Measurements from ENCODE around the gene C11orf65.

C11orf65 gene

DNA sequence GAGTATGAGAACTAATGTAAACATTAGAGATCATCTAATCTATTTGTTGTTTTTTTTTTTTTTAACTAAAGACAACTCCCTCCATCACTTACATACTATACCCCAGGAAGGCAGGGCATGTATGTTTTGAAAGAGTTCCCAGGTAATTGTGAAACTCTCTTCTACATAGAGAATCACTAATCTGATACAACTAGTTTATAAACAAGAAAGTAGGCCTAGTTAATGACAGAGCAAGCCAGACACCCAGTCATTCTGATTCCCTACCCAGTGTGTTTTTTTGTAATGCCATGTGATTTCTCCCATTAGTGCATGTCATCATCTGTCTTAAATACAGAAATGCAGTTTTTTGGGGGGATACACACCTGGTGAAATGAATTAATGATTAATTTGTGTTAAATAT is 120.9 kb downstream of the C11orf65 start:
- Histone ChIP-seq H3K27me3 (ENCODE audit: insufficient read depth, poor library complexity, severe bottlenecking) (no peaks in the 10 kb centered on the region), H3K36me3 (ENCODE audit: low read depth) (peaks cover 33% of the 10 kb centered on the region), H3K9me3 (ENCODE audit: severe bottlenecking) (no peaks in the 10 kb centered on the region), H3K4me1 (ENCODE audit: insufficient read depth, poor library complexity, severe bottlenecking) (peaks cover under 1% of the 10 kb centered on the region), H3K27ac (ENCODE audit: poor library complexity, severe bottlenecking) (no peak overlapping the region), H3K4me3 (ENCODE audit: severe bottlenecking) (no peak overlapping the region)
- no peak for ATAC-seq (ENCODE audit: low read depth)
- DNase-seq (ENCODE audit: low spot score), result no peak
- no peak for TF ChIP-seq CTCF (IDR thresholded peaks at IDR 0.05; ENCODE audit: poor library complexity, severe bottlenecking)

DNA sequence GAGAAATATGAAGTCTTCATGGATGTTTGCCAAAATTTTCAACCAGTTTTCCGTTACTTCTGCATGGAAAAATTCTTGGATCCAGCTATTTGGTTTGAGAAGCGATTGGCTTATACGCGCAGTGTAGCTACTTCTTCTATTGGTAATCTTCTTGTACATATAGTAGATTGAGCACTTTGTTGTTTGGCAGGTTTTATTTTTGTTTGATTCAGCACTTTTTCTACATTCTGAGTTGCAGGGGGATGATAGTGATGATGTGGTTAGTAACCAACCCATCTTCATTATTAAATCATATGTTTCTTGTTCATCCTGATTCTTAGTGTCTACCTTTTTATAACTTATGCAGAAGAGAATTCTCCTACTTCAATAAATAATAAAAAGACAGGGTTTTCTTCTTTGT is 121.6 kb downstream of the C11orf65 start:
- Histone ChIP-seq H3K36me3 (ENCODE audit: low read depth) (peaks cover 26% of the 10 kb centered on the region), H3K4me1 (ENCODE audit: insufficient read depth, poor library complexity, severe bottlenecking) (peaks cover 6% of the 10 kb centered on the region), H3K27me3 (ENCODE audit: insufficient read depth, poor library complexity, severe bottlenecking) (no peaks in the 10 kb centered on the region), H3K27ac (ENCODE audit: poor library complexity, severe bottlenecking) (no peak overlapping the region), H3K9me3 (ENCODE audit: severe bottlenecking) (no peaks in the 10 kb centered on the region), H3K4me3 (ENCODE audit: severe bottlenecking) (no peak overlapping the region)
- no peak for TF ChIP-seq CTCF (IDR thresholded peaks at IDR 0.05; ENCODE audit: poor library complexity, severe bottlenecking)
- no peak for ATAC-seq (ENCODE audit: low read depth)
- DNase-seq (ENCODE audit: low spot score), result no peak

- TF ChIP-seq CTCF (IDR thresholded peaks at IDR 0.05; ENCODE audit: poor library complexity, severe bottlenecking), result no peak
- DNase-seq (ENCODE audit: low spot score) (no peak), ATAC-seq (ENCODE audit: low read depth) (no peak)
- H3K4me1 ChIP-seq (ENCODE audit: insufficient read depth, poor library complexity, severe bottlenecking), result peaks cover 9% of the 10 kb centered on the region
- H3K27me3 ChIP-seq (ENCODE audit: insufficient read depth, poor library complexity, severe bottlenecking), result no peaks in the 10 kb centered on the region
- peaks cover 19% of the 10 kb centered on the region for H3K36me3 ChIP-seq (ENCODE audit: low read depth)
- H3K27ac ChIP-seq (ENCODE audit: poor library complexity, severe bottlenecking), result no peak overlapping the region
- H3K9me3 ChIP-seq (ENCODE audit: severe bottlenecking), result no peaks in the 10 kb centered on the region
- H3K4me3 ChIP-seq (ENCODE audit: severe bottlenecking), result no peak overlapping the region
Measured at GRCh38 chr11:108343714-108344113, 123.6 kb downstream of the C11orf65 start.

GRCh38 chr11:108341654-108342053 is 125.7 kb downstream of the C11orf65 start:
- no peaks in the 10 kb centered on the region for H3K27me3 ChIP-seq (ENCODE audit: insufficient read depth, poor library complexity, severe bottlenecking)
- no peaks in the 10 kb centered on the region for H3K9me3 ChIP-seq (ENCODE audit: severe bottlenecking)
- TF ChIP-seq CTCF (IDR thresholded peaks at IDR 0.05; ENCODE audit: poor library complexity, severe bottlenecking), result no peak
- no peak for ATAC-seq (ENCODE audit: low read depth)
- H3K4me3 ChIP-seq (ENCODE audit: severe bottlenecking), result no peak overlapping the region
- peaks cover 9% of the 10 kb centered on the region for H3K4me1 ChIP-seq (ENCODE audit: insufficient read depth, poor library complexity, severe bottlenecking)
- H3K27ac ChIP-seq (ENCODE audit: poor library complexity, severe bottlenecking), result no peak overlapping the region
- DNase-seq (ENCODE audit: low spot score), result no peak
- peaks cover 9% of the 10 kb centered on the region for H3K36me3 ChIP-seq (ENCODE audit: low read depth)

DNA sequence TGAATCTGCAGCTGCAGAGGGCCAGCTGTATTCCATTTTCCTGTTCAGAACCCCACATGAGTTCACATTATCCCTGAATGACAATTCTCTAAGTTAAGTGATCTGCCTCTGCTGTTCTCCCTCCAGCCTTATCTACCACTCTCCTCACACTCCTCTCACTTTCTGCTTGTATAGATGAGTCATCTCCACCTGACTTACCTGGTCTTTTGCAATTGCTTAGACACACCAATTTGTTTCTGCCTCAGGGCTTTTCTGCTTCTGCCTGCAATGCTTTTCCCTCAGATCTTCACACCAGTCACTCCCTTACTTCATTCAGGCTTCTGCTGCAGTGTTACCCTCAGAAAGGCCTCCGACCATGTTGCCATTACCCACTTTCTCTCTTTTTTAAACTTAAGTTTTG is 126.4 kb downstream of the C11orf65 start:
- Histone ChIP-seq H3K4me3 (ENCODE audit: severe bottlenecking) (no peak overlapping the region), H3K27ac (ENCODE audit: poor library complexity, severe bottlenecking) (no peak overlapping the region), H3K36me3 (ENCODE audit: low read depth) (peaks cover 10% of the 10 kb centered on the region), H3K4me1 (ENCODE audit: insufficient read depth, poor library complexity, severe bottlenecking) (peaks cover 9% of the 10 kb centered on the region), H3K9me3 (ENCODE audit: severe bottlenecking) (no peaks in the 10 kb centered on the region), H3K27me3 (ENCODE audit: insufficient read depth, poor library complexity, severe bottlenecking) (no peaks in the 10 kb centered on the region)
- ATAC-seq (ENCODE audit: low read depth), result peak; percentile 97
- peak; percentile 59 for DNase-seq (ENCODE audit: low spot score)
- no peak for TF ChIP-seq CTCF (IDR thresholded peaks at IDR 0.05; ENCODE audit: poor library complexity, severe bottlenecking)

All from RWPE2 (cell line).